Transverse colon (tissue), 4 donors: ENCODE data around the gene ANKFN1.

ENCODE experiments used
- CTCF ChIP-seq, 5 experiments: fragments of 200-600 bp in 3 of 5; fragments of 450-650 bp in 2 of 5; sonication (generic) in 3 of 5; IDR thresholded peaks; 1 replicate in 2 of 5; 2 replicates in 3 of 5; pipeline ENCODE4 v1.5.1; 2016 to 2017; ENCODE audit warnings: antibody characterized with exemption in 5 of 5, inconsistent platforms in 3 of 5, mild to moderate bottlenecking in 2 of 5, moderate library complexity in 1 of 5
- EP300 ChIP-seq: sonication (generic); formaldehyde crosslinking; IDR thresholded peaks from one replicate; pipeline ENCODE4 v1.6.1; 2017; ENCODE audit warnings: antibody characterized with exemption, low read depth
- POLR2A ChIP-seq: fragments of 450-650 bp; IDR thresholded peaks from one replicate; pipeline ENCODE4 v1.6.1; 2016; ENCODE audit warnings: antibody characterized with exemption, mild to moderate bottlenecking, moderate library complexity
- POLR2AphosphoS5 ChIP-seq, 3 donors: sonication (generic); formaldehyde crosslinking; IDR thresholded peaks; one replicate each; pipeline ENCODE4 v1.6.1; 2016; ENCODE audit warnings: antibody characterized with exemption in 3 of 3

- TF ChIP-seq CTCF (IDR thresholded peaks at IDR 0.05) (no peak), POLR2A (no peak), POLR2AphosphoS5 (IDR thresholded peaks at IDR 0.05) (no peak), EP300 (no peak)
Observed at GRCh38 chr17:56244268-56244890, 91.1 kb downstream of the ANKFN1 start.
